ENCODE data around the gene HK2.
"Not testable (repeated sequence)": the region's sequence is repeated elsewhere in the genome, so short reads cannot be mapped to it uniquely, and the experiment has no call there.

Gene HK2

GRCh38 chr2:74906395-74906794, 72.5 kb downstream of the HK2 start:
- DNase-seq: no peak

DNA sequence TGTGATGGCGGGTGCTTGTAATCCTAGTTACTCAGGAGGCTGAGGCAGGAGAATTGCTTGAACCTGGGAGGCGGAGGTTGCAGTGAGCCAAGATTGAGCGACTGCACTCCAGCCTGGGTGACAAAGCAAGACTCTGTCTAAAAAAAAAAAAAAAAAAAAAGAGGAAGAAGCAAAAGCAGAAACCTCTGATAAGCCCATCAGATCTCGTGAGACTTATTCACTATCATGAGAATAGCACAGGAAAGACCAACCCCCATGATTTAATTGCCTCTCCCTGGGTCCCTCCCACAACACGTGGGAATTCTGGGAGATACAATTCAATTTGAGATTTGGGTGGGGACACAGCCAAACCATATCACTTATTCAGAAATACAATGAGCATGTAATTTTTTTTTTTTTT, 73.6 kb downstream of the HK2 start:
- not testable (repeated sequence) for DNase-seq

DNA sequence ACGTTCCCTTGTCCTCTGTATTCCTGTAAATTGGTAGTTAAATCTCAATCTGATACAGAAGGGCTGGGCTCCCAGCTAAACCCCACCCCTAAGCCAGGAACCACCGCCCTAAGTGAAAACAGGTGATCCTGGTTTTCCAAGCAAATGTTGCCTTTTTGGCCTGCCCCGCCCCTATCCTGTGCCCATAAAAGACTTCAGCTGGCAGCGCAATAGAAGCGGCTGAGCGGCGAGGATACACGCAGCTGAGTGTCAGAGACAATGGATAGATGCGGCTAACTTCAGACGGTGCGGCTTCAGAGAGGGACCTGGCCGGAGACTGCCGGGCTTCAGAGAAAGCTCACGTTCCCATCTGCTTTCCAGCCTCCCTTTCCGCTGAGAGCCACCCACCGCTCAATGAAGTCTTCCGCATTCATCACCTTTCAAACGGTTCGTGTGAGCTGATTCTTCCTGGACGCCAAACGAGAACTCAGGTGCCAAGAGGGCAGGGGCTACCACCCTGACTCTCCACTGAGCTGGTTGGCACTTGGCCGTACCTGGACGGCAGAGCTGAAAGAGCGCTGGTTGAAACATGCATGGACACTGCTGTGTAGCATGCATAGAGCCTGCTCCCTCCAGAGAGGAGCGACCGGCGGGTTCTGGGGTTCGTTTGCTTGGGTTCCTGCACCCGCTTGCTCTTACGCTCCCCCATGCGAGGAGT, 75.0 kb downstream of the HK2 start:
- no peak for DNase-seq

GRCh38 chr2:74910245-74910644, 76.3 kb downstream of the HK2 start:
- DNase-seq: no peak

DNA sequence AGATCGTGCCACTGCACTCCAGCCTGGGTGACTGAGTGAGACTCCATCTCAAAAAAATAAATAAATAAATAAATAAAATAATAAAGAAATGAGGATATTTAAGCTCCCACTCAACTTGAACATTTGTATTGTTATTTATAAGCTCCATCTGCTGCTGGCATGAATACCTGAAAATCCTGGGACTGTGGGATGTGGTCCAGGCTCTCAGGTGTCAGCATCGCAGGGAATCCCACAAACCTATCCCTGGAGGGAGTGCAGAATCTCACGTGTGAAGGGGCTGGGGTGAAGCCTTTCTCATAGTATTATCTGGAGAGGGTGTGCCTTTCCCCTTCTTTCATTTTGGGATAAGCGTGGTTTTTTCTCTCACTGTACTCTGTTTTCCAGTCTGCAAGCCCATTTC, 77.1 kb downstream of the HK2 start:
- DNase-seq: no peak

DNA sequence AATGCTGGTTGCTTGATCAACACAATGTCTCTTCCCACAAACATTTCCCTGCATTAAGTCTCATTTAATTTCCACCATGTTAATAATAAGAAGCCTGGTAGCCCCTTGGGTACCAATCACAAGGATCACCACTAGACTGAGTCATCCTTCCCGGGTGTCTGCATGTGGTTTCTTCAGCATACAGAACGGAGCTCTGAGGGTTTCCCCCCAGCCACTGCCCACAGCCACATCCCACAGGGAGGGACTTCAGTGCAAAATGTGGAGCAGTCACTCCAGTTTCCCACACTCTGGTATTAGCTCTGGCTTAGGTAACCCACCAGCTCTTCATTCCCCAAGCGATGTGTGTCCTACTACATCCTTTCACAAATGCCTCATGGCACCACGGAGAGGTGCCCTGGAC, 81.8 kb downstream of the HK2 start:
- DNase-seq: no peak

- DNase-seq: no peak
Measured at GRCh38 chr2:74916394-74916793, 82.5 kb downstream of the HK2 start.

DNA sequence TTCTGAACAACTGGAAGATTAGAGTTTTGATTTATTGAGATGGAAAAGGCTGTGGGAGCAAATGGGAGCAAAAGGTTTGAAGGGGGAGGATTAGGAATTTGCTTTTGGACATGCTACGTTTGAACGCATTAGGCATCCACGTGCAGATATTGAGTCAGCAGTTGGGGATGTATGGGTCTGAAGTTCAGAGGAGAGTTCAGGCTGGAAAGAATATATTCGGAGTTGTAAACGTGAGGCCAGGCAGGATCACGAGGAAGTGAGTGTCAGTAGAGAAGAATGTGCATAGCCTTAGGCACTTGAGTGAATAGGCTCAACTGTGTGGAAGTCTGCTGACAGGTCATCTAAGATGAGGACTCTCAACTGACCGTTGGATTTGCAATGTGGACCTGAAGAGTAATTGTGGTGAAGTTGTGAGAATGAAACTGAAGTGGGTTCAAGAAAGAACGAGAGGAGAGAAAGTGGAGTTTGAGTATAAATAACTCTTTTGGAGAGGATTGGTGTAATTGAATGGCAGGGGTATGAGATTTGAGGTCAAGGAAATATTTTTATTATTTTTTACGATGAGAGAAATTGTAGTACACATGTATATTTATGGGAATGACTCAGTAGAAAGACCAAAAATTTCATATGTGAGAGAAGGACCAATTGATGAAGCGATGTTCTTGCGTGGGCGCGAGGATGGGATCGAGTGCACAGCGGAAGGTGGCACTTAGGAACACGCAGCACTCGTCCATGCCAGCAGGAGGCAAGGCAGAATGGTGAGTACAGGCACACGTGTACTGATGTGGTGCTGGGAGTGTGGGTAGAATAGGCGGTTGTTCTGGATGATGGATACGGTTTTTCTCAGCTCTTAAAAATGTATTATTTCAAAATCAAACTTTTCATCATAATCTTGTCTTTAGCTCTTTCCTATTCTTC, 84.0 kb downstream of the HK2 start:
- no peak for DNase-seq

- no peak for DNase-seq
Measured at GRCh38 chr2:74919827-74920226, 85.9 kb downstream of the HK2 start.

- DNase-seq: no peak
Measured at GRCh38 chr2:74921236-74921736, 87.4 kb downstream of the HK2 start.

DNA sequence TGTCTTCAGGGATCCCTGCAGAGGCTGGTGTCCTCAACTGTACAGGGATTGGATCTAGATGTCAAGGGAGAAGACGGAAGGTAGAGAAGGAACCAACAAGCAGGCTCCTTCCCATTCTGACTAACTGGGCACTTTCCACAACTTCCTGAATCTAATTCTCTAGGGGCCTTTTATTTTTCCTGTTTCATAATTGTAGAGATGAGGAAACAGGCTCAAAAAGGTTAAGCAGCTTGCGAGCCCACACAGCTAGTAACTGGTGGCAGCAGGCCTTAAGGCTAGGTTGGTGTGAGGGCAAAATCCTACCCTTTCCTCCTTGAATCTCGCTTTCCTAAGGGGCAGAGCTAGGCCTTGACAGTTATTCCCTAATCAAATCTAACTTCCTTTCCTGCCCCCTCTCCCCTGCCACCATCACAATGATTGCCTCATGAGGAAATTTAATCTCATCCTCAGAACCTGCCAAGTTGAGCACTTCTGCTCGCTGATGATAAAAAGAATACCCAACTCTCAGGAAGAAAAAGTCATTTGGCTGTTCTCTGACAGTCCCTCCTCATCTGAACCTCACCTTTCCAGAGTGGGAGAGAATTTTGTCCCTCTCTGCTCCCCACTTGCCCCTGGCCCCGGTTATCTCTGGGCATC, 88.8 kb downstream of the HK2 start:
- no peak for DNase-seq

- no peak for DNase-seq
Measured at GRCh38 chr2:74924463-74925265, 90.7 kb downstream of the HK2 start.

GRCh38 chr2:74925361-74925786, 91.4 kb downstream of the HK2 start:
- DNase-seq: no peak

DNA sequence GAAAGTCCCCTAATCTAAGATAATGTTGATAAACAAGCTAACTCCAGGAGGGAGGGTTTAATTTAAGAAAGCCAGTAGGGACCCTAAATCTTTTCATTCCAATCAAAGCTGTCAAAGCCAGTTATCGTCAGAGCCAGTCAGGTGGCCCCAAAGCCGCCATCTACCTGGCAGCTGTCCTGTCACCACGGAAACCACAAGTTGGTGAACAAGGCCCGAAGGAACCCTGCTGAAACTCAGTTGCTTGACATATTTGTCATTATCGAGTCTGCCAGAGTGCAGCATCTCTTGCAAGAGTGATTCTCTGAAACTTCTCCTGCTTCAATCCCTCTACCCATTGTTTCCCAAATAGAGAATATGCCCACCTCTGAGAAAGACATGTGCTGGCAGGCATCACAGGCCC, 93.7 kb downstream of the HK2 start:
- DNase-seq: no peak

DNA sequence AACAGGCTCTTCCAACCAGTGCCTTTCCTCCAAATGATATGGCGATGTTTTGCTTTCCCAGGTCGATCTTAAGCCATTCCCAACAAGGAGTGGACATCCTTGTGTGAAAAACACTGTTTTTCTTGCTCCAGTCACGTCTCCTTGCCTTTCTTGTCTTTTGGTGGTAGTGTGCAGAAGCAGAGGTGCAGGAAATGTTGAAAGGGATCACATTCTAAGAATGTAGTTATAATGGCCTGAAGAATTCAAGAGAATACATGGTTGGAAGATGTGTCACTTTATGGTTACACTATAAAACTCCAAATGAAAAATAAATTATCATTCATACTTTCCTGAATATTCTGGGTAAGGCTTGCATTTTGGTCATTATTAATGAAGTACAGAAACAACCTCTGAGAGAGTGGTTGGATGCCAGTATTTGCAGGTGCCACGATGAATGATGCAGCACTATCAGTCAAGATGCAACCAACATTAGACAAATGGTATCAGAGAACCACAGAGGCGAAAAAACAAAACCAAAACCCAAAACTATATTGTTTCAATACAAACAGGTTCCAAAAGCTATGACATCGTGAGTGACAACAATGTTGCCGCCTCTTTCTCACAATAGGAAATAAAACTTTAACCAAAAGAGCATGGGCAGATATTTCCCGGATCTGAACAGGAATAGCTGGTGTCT, 97.0 kb downstream of the HK2 start:
- no peak for DNase-seq

- no peak for DNase-seq
Measured at GRCh38 chr2:74931940-74932339, 98.0 kb downstream of the HK2 start.

GRCh38 chr2:74935975-74936391, 102.1 kb downstream of the HK2 start:
- DNase-seq: no peak

- no peak for DNase-seq
Measured at GRCh38 chr2:74937221-74937880, 103.4 kb downstream of the HK2 start.

GRCh38 chr2:74938264-74938663, 104.3 kb downstream of the HK2 start:
- DNase-seq: no peak

GRCh38 chr2:74939919-74940812, 106.2 kb downstream of the HK2 start:
- DNase-seq: no peak

Measured in cortex of kidney (tissue), 1 donor.